ENCODE data around the gene RMP24.

The RMP24 gene

DNA sequence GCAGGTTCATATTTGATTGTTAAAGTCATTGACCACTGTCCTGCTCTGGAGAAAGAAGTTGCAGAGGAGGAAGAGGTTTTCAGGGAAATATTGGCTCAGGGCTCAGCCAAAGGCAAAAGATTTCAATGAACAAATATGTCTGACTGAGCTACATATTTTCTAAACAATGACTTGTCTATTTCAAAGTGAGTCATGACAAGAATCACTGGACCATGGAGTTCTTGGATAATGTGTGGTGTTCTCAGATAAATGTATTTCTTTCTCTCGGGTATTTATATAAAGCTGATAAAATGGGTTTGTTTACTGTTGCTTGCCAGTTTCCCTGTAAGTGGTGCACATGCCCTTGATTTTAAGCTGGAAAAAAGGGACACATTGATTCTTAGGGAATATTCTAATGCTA, 34.3 kb upstream of the RMP24 start:
- H3K27me3 Mint-ChIP-seq (ENCODE audit: insufficient read depth, unreplicated experiment), result no peaks in the 10 kb centered on the region
- H3K27ac Mint-ChIP-seq (ENCODE audit: low read depth, unreplicated experiment), result peak overlapping the region; percentile 25
- H3K4me1 Mint-ChIP-seq (ENCODE audit: insufficient read depth, unreplicated experiment), result peaks cover 17% of the 10 kb centered on the region
- POLR2A ChIA-PET, result interaction anchor here (1.1 to 1.7 kb wide), 3 partner anchors 16 to 45 kb away, joined by 3 to 5 read pairs (median 3); partner anchors contain the start of gene RMP24
- no peaks in the 10 kb centered on the region for H3K9me3 Mint-ChIP-seq (ENCODE audit: unreplicated experiment)
- no peak overlapping the region for H3K4me3 Mint-ChIP-seq (ENCODE audit: unreplicated experiment)
- BruUV-seq (replicated peaks), result no TSS peak
- CTCF ChIA-PET, result interaction anchor here (2.8 to 3.1 kb wide), 2 partner anchors 12 to 181 kb away, joined by 18 to 20 read pairs; no protein-coding TSS in a partner anchor
- intact Hi-C loops (cut with micrococcal nuclease), result loop anchor here (10.0 kb wide), 1 partner anchor 353 kb away; the partner anchor contains the start of gene GALNT1
- H3K36me3 Mint-ChIP-seq (ENCODE audit: insufficient read depth, unreplicated experiment), result peaks cover 11% of the 10 kb centered on the region
- no peak for DNase-seq (ENCODE audit: unreplicated experiment)
- TF ChIP-seq, protein P1, sequence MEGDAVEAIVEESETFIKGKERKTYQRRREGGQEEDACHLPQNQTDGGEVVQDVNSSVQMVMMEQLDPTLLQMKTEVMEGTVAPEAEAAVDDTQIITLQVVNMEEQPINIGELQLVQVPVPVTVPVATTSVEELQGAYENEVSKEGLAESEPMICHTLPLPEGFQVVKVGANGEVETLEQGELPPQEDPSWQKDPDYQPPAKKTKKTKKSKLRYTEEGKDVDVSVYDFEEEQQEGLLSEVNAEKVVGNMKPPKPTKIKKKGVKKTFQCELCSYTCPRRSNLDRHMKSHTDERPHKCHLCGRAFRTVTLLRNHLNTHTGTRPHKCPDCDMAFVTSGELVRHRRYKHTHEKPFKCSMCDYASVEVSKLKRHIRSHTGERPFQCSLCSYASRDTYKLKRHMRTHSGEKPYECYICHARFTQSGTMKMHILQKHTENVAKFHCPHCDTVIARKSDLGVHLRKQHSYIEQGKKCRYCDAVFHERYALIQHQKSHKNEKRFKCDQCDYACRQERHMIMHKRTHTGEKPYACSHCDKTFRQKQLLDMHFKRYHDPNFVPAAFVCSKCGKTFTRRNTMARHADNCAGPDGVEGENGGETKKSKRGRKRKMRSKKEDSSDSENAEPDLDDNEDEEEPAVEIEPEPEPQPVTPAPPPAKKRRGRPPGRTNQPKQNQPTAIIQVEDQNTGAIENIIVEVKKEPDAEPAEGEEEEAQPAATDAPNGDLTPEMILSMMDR (IDR thresholded peaks at IDR 0.05; ENCODE audit: unreplicated experiment), result no peak

DNA sequence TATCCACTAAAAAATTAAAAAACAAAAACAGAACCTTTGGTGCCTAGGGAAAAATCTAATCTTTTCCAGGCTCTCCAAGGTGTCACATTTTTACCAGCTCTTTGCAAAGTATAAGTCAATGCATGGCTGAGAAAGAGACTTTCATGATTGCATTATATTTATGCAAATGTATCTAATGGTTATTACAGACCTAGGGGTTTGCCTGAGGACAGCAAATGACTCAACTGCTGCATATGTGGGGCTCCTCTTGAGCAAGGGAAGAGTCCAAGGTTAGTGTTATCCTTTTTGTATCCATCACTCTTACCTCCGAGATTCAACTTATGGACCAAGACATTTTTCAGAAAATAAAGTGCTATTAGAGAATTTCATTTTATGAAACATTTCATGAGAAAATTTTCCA, 33.9 kb upstream of the RMP24 start:
- Mint-ChIP-seq H3K27me3 (ENCODE audit: insufficient read depth, unreplicated experiment) (no peaks in the 10 kb centered on the region), H3K36me3 (ENCODE audit: insufficient read depth, unreplicated experiment) (peaks cover 11% of the 10 kb centered on the region), H3K9me3 (ENCODE audit: unreplicated experiment) (no peaks in the 10 kb centered on the region), H3K4me1 (ENCODE audit: insufficient read depth, unreplicated experiment) (peaks cover 17% of the 10 kb centered on the region), H3K27ac (ENCODE audit: low read depth, unreplicated experiment) (peak overlapping the region; percentile 25), H3K4me3 (ENCODE audit: unreplicated experiment) (no peak overlapping the region)
- POLR2A ChIA-PET, result interaction anchor here (0.6 to 1.7 kb wide), 4 partner anchors 15 to 45 kb away, joined by 3 to 5 read pairs (median 3); partner anchors contain the start of gene RMP24
- no TSS peak for BruUV-seq (replicated peaks)
- DNase-seq (ENCODE audit: unreplicated experiment), result peak; percentile 25
- TF ChIP-seq, protein P1 (IDR thresholded peaks at IDR 0.05; ENCODE audit: unreplicated experiment), result no peak
- intact Hi-C loops (cut with micrococcal nuclease), result loop anchor here (10.0 kb wide), 1 partner anchor 354 kb away; the partner anchor contains the start of gene GALNT1
- CTCF ChIA-PET, result interaction anchor here (2.8 to 3.1 kb wide), 2 partner anchors 12 to 182 kb away, joined by 18 to 20 read pairs; no protein-coding TSS in a partner anchor

DNA sequence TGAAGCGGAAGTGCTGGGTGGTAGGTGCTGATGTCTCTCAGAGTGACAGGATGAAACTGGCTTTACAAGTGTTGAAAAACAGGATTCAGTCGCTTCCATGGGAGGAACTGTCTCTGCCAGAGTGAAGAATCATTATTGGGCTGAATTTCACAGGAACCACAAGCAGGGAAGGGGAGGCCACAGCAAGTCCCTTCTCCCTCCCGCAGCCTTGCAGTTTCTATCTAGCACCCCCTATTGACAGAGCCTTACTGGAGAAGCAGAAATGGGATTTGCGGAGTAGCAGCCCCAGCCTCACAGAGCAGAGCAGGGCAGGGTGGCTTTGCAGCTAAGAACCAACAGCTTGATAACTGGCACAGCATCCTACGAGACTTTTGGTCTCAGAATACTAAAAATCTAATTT, 33.3 kb upstream of the RMP24 start:
- no TSS peak for BruUV-seq (replicated peaks)
- CTCF ChIA-PET, result interaction anchor here (2.8 to 3.1 kb wide), 2 partner anchors 11 to 182 kb away, joined by 18 to 20 read pairs; no protein-coding TSS in a partner anchor
- Mint-ChIP-seq H3K4me3 (ENCODE audit: unreplicated experiment) (no peak overlapping the region), H3K27ac (ENCODE audit: low read depth, unreplicated experiment) (no peak overlapping the region), H3K9me3 (ENCODE audit: unreplicated experiment) (no peaks in the 10 kb centered on the region), H3K36me3 (ENCODE audit: insufficient read depth, unreplicated experiment) (peaks cover 6% of the 10 kb centered on the region), H3K4me1 (ENCODE audit: insufficient read depth, unreplicated experiment) (peaks cover 17% of the 10 kb centered on the region), H3K27me3 (ENCODE audit: insufficient read depth, unreplicated experiment) (no peaks in the 10 kb centered on the region)
- TF ChIP-seq, protein P1 (IDR thresholded peaks at IDR 0.05; ENCODE audit: unreplicated experiment), result no peak
- POLR2A ChIA-PET, result interaction anchor here (0.6 to 1.7 kb wide), 3 partner anchors 15 to 34 kb away, joined by 3 to 5 read pairs (median 3); partner anchors contain the start of gene RMP24
- no peak for DNase-seq (ENCODE audit: unreplicated experiment)
- intact Hi-C loops (cut with micrococcal nuclease), result loop anchor here (10.0 kb wide), 1 partner anchor 354 kb away; the partner anchor contains the start of gene GALNT1

DNA sequence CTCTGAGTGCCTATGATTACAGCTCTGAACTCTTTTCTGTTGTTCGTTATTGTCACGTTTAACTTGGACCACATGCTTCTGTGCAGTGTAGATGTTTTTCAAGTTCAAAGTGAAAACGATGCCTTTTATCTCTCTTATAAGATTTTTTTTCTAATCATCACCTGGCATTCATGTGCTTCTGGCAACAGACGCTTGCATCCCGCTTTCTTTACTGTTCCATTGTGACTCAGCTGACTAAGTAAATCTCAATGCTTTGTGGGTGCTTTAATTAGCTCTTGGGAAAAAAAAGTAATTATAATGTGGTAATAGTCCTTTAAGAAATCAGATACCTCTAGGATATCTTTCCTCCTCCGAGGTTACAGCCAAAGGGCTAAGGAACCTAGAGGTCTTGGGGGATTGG, 31.2 kb upstream of the RMP24 start:
- Mint-ChIP-seq H3K27ac (ENCODE audit: low read depth, unreplicated experiment) (no peak overlapping the region), H3K36me3 (ENCODE audit: insufficient read depth, unreplicated experiment) (no peaks in the 10 kb centered on the region), H3K9me3 (ENCODE audit: unreplicated experiment) (no peaks in the 10 kb centered on the region), H3K4me1 (ENCODE audit: insufficient read depth, unreplicated experiment) (peaks cover 17% of the 10 kb centered on the region), H3K4me3 (ENCODE audit: unreplicated experiment) (no peak overlapping the region), H3K27me3 (ENCODE audit: insufficient read depth, unreplicated experiment) (no peaks in the 10 kb centered on the region)
- no peak for DNase-seq (ENCODE audit: unreplicated experiment)
- ChIA-PET CTCF (interaction anchor here (1.4 to 3.2 kb wide), 3 partner anchors 10 to 185 kb away, joined by 3 to 25 read pairs (median 6); no protein-coding TSS in a partner anchor), POLR2A (interaction anchor here (1.3 kb wide), 1 partner anchor 13 kb away, joined by 4 read pairs; no protein-coding TSS in a partner anchor)
- intact Hi-C loops (cut with micrococcal nuclease), result no loop called here
- no TSS peak for BruUV-seq (replicated peaks)
- TF ChIP-seq, protein P1 (IDR thresholded peaks at IDR 0.05; ENCODE audit: unreplicated experiment), result no peak
